NCI-H1417 treated with DMSO at 0.1 percent for 48 hours (cell line): ENCODE results near the gene NKIRAS1.
"Not testable (repeated sequence)": the region's sequence is repeated elsewhere in the genome, so short reads cannot be mapped to it uniquely, and the experiment has no call there.

Source experiments
- DNase-seq: peaks from one replicate; lab custom pipeline; 2025; lab: John Stamatoyannopoulos, UW

NKIRAS1 gene

GRCh38 chr3:23940775-23941174, 24.0 kb upstream of the NKIRAS1 start:
- DNase-seq, result no peak

- DNase-seq, result no peak
Observed at GRCh38 chr3:23938688-23939087, 21.9 kb upstream of the NKIRAS1 start.

- DNase-seq, result no peak
Observed at GRCh38 chr3:23937296-23937695, 20.5 kb upstream of the NKIRAS1 start.

- DNase-seq, result no peak
Observed at GRCh38 chr3:23934253-23934652, 17.5 kb upstream of the NKIRAS1 start.

GRCh38 chr3:23932571-23932970, 15.8 kb upstream of the NKIRAS1 start:
- no peak for DNase-seq

GRCh38 chr3:23931597-23931996, 14.8 kb upstream of the NKIRAS1 start:
- DNase-seq, result no peak

GRCh38 chr3:23928524-23928923, 11.7 kb upstream of the NKIRAS1 start:
- no peak for DNase-seq

GRCh38 chr3:23926736-23927135, 9.9 kb upstream of the NKIRAS1 start:
- DNase-seq, result no peak

- no peak for DNase-seq
Observed at GRCh38 chr3:23926246-23926645, 9.5 kb upstream of the NKIRAS1 start.

- DNase-seq, result no peak
Observed at GRCh38 chr3:23923786-23924185, 7.0 kb upstream of the NKIRAS1 start.

- DNase-seq, result no peak
Observed at GRCh38 chr3:23921052-23921511, 4.3 kb upstream of the NKIRAS1 start.

- DNase-seq, result no peak
Observed at GRCh38 chr3:23920151-23920655, 3.4 kb upstream of the NKIRAS1 start.

GRCh38 chr3:23919628-23920027, 2.8 kb upstream of the NKIRAS1 start:
- DNase-seq, result no peak

- not testable (repeated sequence) for DNase-seq
Observed at GRCh38 chr3:23918331-23918730, 1.5 kb upstream of the NKIRAS1 start.

- not testable (repeated sequence) for DNase-seq
Observed at GRCh38 chr3:23917679-23918303, 1.0 kb upstream of the NKIRAS1 start.

GRCh38 chr3:23916152-23916885, 471 bp downstream of the NKIRAS1 start:
- DNase-seq, result no peak

GRCh38 chr3:23915537-23916108, 1.2 kb downstream of the NKIRAS1 start:
- DNase-seq, result no peak

GRCh38 chr3:23913873-23914743, 2.7 kb downstream of the NKIRAS1 start:
- no peak for DNase-seq

GRCh38 chr3:23913182-23913581, 3.6 kb downstream of the NKIRAS1 start:
- DNase-seq, result no peak

GRCh38 chr3:23912335-23912734, 4.5 kb downstream of the NKIRAS1 start:
- not testable (repeated sequence) for DNase-seq

GRCh38 chr3:23911397-23911796, 5.4 kb downstream of the NKIRAS1 start:
- no peak for DNase-seq

- DNase-seq, result no peak
Observed at GRCh38 chr3:23909341-23909740, 7.4 kb downstream of the NKIRAS1 start.
